ENCODE data around the gene TKTL1. TPM values are rescaled to one million over a fixed set of nuclear protein-coding genes. Genes with fewer than 3 reads are reported as not detected.
"Not testable (repeated sequence)": the region's sequence is repeated elsewhere in the genome, so short reads cannot be mapped to it uniquely, and the experiment has no call there.

The TKTL1 gene
- total and polyA plus RNA-seq, 11 donors = 2.0 to 13.4 (median 7.7) TPM

GRCh38 chrX:154286406-154286805, 9.2 kb upstream of the TKTL1 start:
- intact Hi-C loops (cut with DNase I); H3K27ac ChIP-seq; H3K27me3 ChIP-seq; H3K4me3 ChIP-seq; DNase-seq; H3K4me1 ChIP-seq; H3K9me3 ChIP-seq; H3K36me3 ChIP-seq; ATAC-seq: not testable (repeated sequence)
- no CpG with 5 or more reads among the region's 10 CpGs for WGBS, 4 donors

GRCh38 chrX:154294791-154295574, 612 bp upstream of the TKTL1 start, which contains the start of gene TEX28:
Gene TEX28 (minus strand): TSS chrX:154295124. CDS start chrX:154292117, 3,007 bp downstream.
- H3K4me1 ChIP-seq = no peaks in the 10 kb centered on the region
- intact Hi-C loops (cut with DNase I) = no loop called here
- H3K27ac ChIP-seq = no peak within 1 kb of the TSS
- H3K4me3 ChIP-seq = no peak within 1 kb of the TSS
- no peaks in the 10 kb centered on the region for H3K36me3 ChIP-seq
- H3K9me3 ChIP-seq = no peaks in the 10 kb centered on the region
- no peaks in the 10 kb centered on the region for H3K27me3 ChIP-seq
- ATAC-seq = no peak
- TF ChIP-seq POLR2A (IDR thresholded peaks at IDR 0.05) (no peak), CTCF (IDR thresholded peaks at IDR 0.05) (no peak)
- DNase-seq = peak in 1 of 5 donors; percentile 8
- WGBS, 4 donors = 87 to 92% (median 92%) methylated on average over 38 to 39 of the region's 39 CpGs

GRCh38 chrX:154296731-154297130, 1.1 kb downstream of the TKTL1 start:
- ATAC-seq (no peak), DNase-seq (peak in 1 of 5 donors; percentile 15)
- Histone ChIP-seq H3K4me1 (no peaks in the 10 kb centered on the region), H3K27me3 (no peaks in the 10 kb centered on the region), H3K9me3 (no peaks in the 10 kb centered on the region), H3K4me3 (no peak overlapping the region), H3K27ac (no peak overlapping the region), H3K36me3 (no peaks in the 10 kb centered on the region)
- 86 to 93% (median 90%) methylated on average over 18 of the region's 18 CpGs for WGBS, 4 donors
- intact Hi-C loops (cut with DNase I) = no loop called here
- TF ChIP-seq POLR2A (IDR thresholded peaks at IDR 0.05) (no peak), CTCF (IDR thresholded peaks at IDR 0.05) (no peak)

GRCh38 chrX:154298312-154298711, 2.7 kb downstream of the TKTL1 start:
- ATAC-seq (no peak), DNase-seq (peak in 1 of 5 donors; percentile 2)
- WGBS, 4 donors = 83 to 88% (median 86%) methylated on average over 7 of the region's 7 CpGs
- Histone ChIP-seq H3K36me3 (no peaks in the 10 kb centered on the region), H3K27me3 (no peaks in the 10 kb centered on the region), H3K9me3 (no peaks in the 10 kb centered on the region), H3K4me1 (no peaks in the 10 kb centered on the region), H3K27ac (no peak overlapping the region), H3K4me3 (no peak overlapping the region)
- intact Hi-C loops (cut with DNase I) = no loop called here
- TF ChIP-seq POLR2A (IDR thresholded peaks at IDR 0.05) (no peak), CTCF (IDR thresholded peaks at IDR 0.05) (no peak)

Measured in heart left ventricle (tissue), 16 donors.